ENCODE measurements around the gene TRAK1.

- TF ChIP-seq CTCF (IDR thresholded peaks at IDR 0.05) (no peak), POLR2AphosphoS5 (IDR thresholded peaks at IDR 0.05; ENCODE audit: insufficient read depth in 1 of 2, low read depth in 1 of 2) (no peak)
Measured at GRCh38 chr3:42123012-42123581, 31.9 kb downstream of the TRAK1 start.

All from vagina (tissue), 2 donors.